Stimulated activated CD4-positive, alpha-beta T cell treated with anti-CD3 and anti-CD28 coated beads, TNF-alpha, amount 100 ng/mL, for 48 hours (primary cell): ENCODE data around the gene ROR2.
"Not testable (repeated sequence)": the region's sequence is repeated elsewhere in the genome, so short reads cannot be mapped to it uniquely, and the experiment has no call there.

ENCODE experiments used
- DNase-seq, 3 donors: peaks; one replicate each; pipeline ENCODE4 v3.0.0-alpha.2; 2020; ENCODE audit warnings: low read depth in 3 of 3

Gene ROR2

DNA sequence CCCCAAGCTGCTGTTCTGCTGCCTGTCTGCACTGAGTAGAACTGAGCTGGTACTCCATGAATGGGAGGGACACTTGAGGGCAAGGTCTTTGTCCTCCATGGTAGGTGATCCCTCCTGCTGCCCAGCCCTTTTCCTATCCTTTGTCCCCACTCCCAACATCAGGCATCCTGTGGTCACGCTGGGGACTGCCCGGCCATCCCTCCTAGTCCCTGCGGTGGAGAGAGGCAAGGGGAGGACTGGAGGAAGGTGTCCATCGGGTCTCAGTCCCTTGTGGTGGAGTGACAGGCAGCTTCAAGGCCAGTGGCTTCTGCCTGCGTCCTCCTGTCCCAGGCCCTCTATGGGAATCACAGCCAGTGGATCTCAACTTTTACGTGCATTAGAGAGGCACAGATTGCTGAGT is 25.9 kb downstream of the ROR2 start:
- DNase-seq: no peak

DNA sequence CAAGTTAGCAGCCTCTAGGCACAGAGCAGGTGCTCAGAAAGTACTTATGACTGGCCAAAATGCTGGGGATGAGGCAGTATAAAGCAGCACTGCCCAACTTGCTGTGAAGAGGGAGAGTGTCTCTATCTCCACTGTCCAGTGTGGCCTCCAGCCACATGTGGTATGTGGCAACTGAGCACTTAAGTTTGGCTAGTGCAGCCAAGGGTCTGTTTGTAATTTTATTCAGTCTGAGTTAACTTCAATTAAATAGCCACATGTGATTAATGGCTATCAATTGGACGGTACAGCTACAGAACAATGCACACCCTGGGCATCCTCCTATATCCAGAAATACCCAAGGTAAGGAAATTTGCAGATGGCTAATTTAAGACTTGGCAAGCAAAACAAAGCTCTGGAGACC is 26.9 kb downstream of the ROR2 start:
- DNase-seq: no peak

DNA sequence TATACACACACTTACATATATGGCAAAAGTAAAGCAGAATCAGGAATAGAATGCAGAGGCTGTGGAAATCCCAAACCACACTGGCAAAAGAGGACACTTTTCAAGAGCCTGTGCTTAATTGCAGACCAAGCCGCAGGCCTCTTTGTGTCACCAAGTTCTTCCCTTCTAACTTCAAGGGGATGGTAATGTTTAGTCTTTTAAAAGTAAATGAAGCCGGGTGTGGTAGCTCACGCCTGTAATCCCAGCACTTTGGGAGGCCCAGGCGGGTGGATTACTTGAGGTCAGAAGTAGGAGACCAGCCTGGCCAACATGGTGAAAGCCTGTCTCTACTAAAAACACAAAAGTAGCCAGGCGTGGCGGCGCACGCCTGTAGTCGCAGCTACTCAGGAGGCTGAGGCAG is 28.7 kb downstream of the ROR2 start:
- DNase-seq: no peak

GRCh38 chr9:91920630-91921350 is 29.2 kb downstream of the ROR2 start:
- no peak for DNase-seq

DNA sequence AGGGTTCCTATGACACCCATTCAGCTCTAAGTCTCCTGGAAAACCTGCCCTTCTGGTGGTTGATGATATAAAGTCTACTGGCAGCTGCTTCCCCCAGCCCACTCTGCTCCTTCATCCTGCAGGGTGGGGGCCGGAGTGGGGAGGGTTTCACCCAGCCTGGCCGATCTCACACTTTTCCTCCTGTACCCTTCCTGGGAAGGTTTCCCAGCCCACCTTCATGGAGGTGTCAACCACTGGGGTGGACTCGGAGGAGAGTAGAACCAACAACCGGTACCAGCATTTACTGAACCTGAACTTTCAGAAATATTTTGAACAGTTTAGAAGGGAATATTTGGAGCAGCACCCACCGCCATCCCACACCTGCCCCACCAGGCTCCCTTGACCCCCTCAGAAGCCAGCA is 30.4 kb downstream of the ROR2 start:
- no peak for DNase-seq

DNA sequence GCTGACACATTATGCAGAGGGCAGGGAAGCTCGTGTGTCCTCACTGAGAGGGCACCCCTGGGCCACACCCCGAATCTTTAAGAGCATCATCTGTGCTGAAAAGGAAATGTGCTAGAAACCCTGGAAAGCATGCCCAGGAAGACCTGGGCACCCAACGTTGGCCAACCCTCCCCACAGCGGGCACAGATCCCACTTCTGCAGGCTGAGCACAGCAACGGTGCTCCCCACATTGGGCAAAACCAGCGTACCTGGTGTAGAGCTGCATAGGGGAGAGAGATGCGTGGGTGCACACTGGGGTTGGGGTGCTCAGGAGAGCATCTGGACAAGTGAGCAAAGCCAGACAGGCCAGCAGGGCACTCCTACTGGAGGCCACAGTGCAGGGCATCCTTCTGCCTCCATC is 32.6 kb downstream of the ROR2 start:
- no peak for DNase-seq

DNA sequence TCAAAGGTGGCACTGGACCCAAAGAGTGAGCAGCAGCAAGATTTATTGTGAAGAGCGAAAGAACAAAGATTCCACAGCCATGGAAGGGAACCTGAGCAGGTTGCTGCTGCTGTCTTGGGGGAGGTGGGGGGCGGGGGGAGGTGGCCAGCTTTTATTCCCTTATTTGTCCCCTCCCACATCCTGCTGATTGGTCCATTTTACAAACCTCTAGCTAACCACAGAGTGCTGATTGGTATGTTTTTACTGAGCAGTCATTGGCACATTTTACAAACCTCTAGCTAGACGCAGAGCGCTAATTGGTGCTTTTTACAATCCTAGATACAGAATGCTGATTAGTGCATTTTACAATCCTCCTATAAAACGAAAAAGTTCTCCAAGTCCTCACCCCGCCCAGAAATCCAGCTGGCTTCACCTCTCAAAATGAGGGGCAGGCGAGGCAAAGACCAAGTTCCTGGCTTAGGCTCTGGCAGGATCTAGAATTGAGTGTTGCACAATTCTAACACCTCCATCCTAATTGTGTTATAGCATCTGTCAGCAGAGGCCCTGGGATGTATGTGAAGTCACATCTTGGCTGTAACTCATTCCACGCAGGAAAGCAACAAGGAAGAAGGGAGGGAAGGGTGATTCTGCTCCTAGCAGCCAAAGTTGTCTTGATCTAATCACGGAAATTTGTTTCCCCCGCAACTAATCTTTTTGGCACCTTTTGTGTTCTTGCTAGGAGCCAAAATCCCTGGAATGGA is 34.3 kb downstream of the ROR2 start:
- DNase-seq: no peak

DNA sequence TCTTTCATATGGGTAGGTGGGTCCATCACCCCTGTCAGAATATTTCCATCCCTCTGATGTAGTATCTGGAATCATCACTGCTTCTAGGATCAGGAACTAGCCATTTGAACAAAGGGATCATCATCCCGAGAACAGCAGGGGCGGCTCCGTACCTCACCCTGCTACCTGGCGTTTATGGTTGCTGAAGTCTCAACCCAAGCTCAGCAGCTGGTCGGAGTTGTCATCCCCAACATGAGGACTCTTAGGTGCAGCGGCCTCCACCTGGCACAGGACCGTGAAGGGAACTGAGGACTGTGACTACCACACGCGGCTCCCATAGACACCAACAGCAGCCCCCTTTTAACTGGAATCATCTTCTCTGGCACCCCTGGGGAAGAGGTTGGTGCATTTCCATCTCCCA is 35.1 kb downstream of the ROR2 start:
- DNase-seq: no peak

DNA sequence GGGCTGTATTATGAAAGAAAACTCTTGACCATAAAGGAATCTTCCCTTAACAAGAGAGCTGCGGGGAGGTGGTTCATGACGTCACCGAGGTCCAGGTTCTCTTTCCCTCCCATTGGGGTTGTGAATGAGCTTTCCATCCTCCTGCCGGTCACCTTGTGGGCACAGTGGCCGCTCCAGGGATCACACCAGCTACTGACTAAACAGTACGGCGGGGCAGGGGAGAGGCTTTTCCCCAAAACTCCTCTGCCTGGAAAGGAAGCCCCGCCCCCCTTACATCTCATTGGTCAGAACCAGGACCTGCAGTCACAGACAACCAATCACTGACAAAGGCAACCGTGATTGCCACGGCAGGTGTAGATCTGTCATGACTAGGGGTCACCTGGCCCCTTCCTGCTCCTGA is 35.6 kb downstream of the ROR2 start:
- no peak for DNase-seq

GRCh38 chr9:91913986-91914385 is 36.0 kb downstream of the ROR2 start:
- no peak for DNase-seq

- no peak for DNase-seq
Measured at GRCh38 chr9:91913096-91913495, 36.9 kb downstream of the ROR2 start.

GRCh38 chr9:91911657-91912056 is 38.4 kb downstream of the ROR2 start:
- DNase-seq: no peak

DNA sequence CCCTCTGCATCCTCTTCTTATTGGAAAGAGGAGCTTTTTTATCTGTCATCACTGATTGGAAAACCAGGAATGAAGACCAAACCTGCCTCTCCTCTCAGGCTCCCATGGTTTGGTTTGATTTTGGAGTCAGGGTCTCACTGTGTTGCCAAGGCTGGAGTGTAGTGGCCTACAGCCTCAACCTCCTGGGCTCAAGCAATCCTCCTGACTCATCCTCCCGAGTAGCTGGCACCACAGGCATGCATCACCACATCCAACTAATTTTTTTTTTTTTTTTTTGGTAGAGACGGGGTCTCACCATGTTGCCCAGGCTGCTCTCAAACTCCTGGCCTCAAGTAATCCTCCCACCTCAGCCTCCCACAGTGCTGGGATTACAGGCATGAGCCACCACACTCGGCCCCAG is 40.8 kb downstream of the ROR2 start:
- not testable (repeated sequence) for DNase-seq

GRCh38 chr9:91908746-91909145 is 41.3 kb downstream of the ROR2 start:
- DNase-seq: no peak

DNA sequence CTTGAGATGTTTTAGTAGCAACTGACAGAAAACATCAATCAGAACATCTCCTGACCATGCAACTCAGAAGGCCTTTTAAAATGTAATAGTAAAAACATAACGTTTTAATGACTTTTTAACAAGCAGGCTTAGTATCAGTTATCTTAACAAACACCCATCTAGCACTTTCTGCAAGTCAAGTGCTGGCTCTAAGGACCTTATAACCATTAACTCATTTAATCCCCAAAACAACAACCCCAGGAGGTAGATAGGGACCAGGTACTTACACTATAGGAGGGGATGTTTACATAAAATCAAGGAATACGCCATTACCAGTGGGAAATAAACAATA is 41.8 kb downstream of the ROR2 start:
- no peak for DNase-seq

- DNase-seq: no peak
Measured at GRCh38 chr9:91907484-91908292, 42.3 kb downstream of the ROR2 start.

DNA sequence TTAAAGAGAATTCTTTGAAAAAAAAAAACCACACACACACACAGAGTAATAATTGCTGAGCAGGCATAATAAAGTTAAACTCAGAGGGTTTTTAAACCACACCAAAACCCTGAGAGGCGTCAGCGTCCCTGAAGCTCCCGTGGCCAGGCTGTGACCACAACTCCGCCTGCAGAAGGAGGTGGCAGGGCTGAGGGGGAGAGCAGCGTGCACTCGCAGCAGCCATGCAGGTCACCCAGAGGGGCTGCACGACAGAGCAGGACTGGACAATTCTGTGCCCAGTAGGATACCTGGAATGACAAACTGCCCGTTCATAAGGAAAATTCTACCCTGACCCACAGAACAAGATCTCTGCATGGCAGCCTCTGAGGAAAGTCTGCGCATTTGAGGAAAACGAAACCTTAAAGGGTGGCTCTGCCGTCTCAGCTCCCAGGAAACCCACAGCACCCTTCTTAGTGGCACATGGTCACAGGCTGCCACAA is 44.0 kb downstream of the ROR2 start:
- peak in 2 of 3 donors; percentile 10 to 11 for DNase-seq

DNA sequence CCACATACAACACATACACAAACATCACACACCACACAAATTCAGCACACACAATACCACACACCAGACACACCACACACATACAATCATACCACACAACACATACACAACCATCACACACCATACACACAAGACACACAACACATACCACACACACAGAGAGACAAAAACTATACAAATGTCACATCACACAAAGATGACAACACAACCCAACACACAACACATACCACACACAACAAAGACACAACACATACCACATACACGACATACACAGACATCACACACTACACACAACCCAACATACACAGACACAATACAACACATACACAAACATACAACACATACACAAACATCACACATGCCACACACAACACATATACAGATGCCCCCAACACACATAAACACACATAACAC is 44.8 kb downstream of the ROR2 start:
- no peak for DNase-seq

DNA sequence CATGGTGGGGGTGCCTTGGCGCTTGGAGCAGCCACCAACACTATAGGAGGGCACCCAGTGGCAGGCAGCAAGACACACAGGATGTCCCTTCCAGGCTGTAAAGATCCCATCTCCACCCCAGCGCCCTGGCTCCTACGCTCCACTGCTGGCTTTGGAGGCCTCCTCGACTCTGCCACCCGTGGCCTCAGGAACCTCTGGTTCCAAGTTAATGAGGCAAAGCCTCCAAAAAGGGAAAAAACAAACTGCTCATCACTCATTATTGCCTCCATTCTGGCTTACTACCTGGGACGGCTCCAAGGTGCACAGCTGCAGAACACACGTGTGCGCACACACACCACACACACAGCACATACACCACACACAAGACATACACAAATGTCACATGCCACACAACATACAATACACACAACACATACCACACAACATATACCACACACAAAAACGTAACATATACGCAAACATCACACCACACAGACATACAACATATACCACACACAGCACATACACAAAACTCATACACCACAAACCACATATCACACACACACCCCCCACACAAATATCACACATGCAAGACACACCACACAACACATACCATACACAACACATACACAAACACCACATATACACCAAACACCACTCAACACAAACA is 45.3 kb downstream of the ROR2 start:
- no peak for DNase-seq

GRCh38 chr9:91903126-91903911 is 46.7 kb downstream of the ROR2 start:
- DNase-seq: no peak

- DNase-seq: no peak
Measured at GRCh38 chr9:91902475-91903125, 47.4 kb downstream of the ROR2 start.
